ENCODE measurements around the gene NPIPB2. TPM values are rescaled to one million over a fixed set of nuclear protein-coding genes. Genes with fewer than 3 reads are reported as not detected.
"Not testable (repeated sequence)": the region's sequence is repeated elsewhere in the genome, so short reads cannot be mapped to it uniquely, and the experiment has no call there.

Gene NPIPB2
- total RNA-seq, 4 donors from 2014 or later = 1.3 to 7.4 (median 3.2) TPM

DNA sequence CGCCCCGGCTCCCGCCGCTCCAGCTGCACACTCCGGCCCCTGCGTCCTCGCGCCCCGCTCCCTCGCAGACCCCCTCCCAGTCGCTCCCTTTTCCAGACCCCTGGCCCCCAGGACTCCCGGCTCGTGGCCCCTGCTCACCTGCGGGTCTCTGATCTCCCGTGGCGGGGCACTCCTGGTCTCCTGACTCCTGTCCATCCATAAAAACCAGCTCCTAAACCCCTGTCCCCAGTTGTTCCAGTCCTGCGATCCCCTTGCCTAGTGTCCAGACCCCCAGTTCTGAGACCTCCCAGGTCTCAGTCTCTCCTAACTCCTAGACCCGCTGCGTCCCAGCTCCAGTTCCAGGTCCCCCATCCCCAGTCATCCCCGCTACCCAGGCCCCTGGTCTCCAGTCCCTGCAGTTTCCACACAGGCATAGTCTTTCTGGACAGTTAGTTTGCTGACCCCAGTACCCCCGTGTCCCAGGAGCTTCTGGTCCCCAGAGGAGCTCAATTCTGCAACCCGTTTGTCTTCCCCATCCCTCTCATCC, 35.1 kb upstream of the NPIPB2 start:
- TF ChIP-seq, protein P1, sequence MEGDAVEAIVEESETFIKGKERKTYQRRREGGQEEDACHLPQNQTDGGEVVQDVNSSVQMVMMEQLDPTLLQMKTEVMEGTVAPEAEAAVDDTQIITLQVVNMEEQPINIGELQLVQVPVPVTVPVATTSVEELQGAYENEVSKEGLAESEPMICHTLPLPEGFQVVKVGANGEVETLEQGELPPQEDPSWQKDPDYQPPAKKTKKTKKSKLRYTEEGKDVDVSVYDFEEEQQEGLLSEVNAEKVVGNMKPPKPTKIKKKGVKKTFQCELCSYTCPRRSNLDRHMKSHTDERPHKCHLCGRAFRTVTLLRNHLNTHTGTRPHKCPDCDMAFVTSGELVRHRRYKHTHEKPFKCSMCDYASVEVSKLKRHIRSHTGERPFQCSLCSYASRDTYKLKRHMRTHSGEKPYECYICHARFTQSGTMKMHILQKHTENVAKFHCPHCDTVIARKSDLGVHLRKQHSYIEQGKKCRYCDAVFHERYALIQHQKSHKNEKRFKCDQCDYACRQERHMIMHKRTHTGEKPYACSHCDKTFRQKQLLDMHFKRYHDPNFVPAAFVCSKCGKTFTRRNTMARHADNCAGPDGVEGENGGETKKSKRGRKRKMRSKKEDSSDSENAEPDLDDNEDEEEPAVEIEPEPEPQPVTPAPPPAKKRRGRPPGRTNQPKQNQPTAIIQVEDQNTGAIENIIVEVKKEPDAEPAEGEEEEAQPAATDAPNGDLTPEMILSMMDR (IDR thresholded peaks at IDR 0.05) = no peak
- TF ChIP-seq POLR2A (IDR thresholded peaks at IDR 0.05) = no peak
- H3K4me1 ChIP-seq = peaks cover 12 to 52% (median 15%) of the 10 kb centered on the region in 3 donors
- H3K4me3 ChIP-seq = peak overlapping the region; percentile 85 to 93 (median 89)
- H3K9me3 ChIP-seq = no peaks in the 10 kb centered on the region
- 0 to 2% methylated on average over 10 to 11 of the region's 22 CpGs for WGBS, 2 donors
- peak overlapping the region; percentile 89 to 94 (median 93) for H3K27ac ChIP-seq
- no peak for DNase-seq
- H3K27me3 ChIP-seq = no peaks in the 10 kb centered on the region
- intact Hi-C loops (cut with DNase I) = no loop called here
- H3K36me3 ChIP-seq = no peaks in the 10 kb centered on the region

DNA sequence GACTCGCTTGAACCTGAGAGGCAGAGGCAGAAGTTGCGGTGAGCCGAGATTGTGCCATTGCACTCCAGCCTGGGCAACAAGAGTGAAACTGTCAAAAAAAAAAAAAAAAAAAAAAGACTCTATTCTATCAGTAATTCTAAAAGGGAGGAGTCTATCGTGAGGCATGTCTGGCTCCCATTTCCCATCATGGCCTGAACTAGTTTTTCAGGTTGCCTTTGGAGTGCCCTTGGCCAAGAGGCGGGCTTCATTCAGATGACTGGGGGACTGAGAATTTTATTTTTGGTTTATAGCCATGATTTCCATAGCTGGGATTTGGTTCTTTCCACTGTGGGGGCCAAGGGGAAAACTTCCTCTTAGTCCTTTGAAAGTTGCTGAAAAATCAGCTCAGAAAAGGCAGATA, 31.2 kb upstream of the NPIPB2 start:
- Histone ChIP-seq H3K4me3 (no peak overlapping the region), H3K9me3 (no peaks in the 10 kb centered on the region), H3K27me3 (no peaks in the 10 kb centered on the region), H3K36me3 (no peaks in the 10 kb centered on the region), H3K27ac (peak overlapping the region in 3 of 4 donors; percentile 44 to 75 (median 74)), H3K4me1 (peaks cover 10 to 43% (median 15%) of the 10 kb centered on the region in 3 donors)
- 49 to 60% methylated on average over 4 to 5 of the region's 5 CpGs for WGBS, 2 donors
- TF ChIP-seq, protein P1 (IDR thresholded peaks at IDR 0.05) = no peak
- TF ChIP-seq POLR2A (IDR thresholded peaks at IDR 0.05) = no peak
- DNase-seq = no peak
- intact Hi-C loops (cut with DNase I) = no loop called here

DNA sequence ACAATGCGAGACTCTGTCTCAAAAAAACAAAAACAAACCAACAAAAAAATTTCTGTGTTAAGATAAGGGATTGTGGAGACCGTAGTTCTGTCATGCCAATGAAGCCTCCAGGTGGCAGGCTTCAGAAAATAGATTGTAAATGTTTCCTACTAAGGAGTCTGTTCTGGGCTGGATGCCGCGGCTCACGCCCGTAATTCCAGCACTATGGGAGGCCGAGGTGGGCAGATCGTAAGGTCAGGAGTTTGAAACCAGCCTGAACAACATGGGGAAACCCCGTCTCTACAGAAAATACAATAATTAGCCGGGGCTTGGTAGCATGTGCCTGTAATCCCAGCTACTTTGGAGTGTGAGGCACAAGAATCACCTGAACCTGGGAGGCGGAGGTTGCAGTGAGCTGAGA, 30.3 kb upstream of the NPIPB2 start:
- H3K36me3 ChIP-seq = no peaks in the 10 kb centered on the region
- peaks cover under 1 to 33% (median 8%) of the 10 kb centered on the region in 3 donors for H3K4me1 ChIP-seq
- WGBS, 2 donors = 53 to 79% methylated on average over 9 to 11 of the region's 11 CpGs
- H3K9me3 ChIP-seq = no peaks in the 10 kb centered on the region
- TF ChIP-seq, protein P1 (IDR thresholded peaks at IDR 0.05) = peak in 3 of 6 experiments; percentile 8 to 44 (median 34)
- TF ChIP-seq POLR2A (IDR thresholded peaks at IDR 0.05) = no peak
- H3K27me3 ChIP-seq = no peaks in the 10 kb centered on the region
- no peak for DNase-seq
- H3K4me3 ChIP-seq = no peak overlapping the region
- intact Hi-C loops (cut with DNase I) = no loop called here
- H3K27ac ChIP-seq = peak overlapping the region in 2 of 4 donors; percentile 44 to 75

DNA sequence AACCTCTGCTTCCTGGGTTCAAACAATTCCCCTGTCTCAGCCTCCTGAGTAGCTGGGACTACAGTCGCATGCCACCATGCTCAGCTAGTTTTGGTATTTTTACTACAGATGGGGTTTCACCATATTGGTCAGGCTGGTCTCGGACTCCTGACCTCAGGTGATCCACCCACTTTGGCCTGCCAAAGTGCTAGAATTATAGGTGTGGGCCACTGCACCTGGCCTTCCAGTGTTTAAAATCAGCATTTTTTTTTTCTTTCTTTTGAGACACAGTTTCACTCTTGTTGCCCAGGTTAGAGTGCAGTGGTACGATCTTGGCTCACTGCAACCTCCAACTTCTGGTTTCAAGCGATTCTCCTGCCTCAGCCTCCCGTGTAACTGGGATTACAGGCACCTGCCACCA, 28.4 kb upstream of the NPIPB2 start:
- intact Hi-C loops (cut with DNase I); H3K9me3 ChIP-seq; H3K27me3 ChIP-seq; DNase-seq; H3K27ac ChIP-seq; H3K4me3 ChIP-seq; H3K36me3 ChIP-seq: not testable (repeated sequence)
- peaks cover 0 to 20% (median under 1%) of the 10 kb centered on the region in 3 donors for H3K4me1 ChIP-seq
- WGBS, 2 donors = 79 to 98% methylated on average over 5 of the region's 5 CpGs

DNA sequence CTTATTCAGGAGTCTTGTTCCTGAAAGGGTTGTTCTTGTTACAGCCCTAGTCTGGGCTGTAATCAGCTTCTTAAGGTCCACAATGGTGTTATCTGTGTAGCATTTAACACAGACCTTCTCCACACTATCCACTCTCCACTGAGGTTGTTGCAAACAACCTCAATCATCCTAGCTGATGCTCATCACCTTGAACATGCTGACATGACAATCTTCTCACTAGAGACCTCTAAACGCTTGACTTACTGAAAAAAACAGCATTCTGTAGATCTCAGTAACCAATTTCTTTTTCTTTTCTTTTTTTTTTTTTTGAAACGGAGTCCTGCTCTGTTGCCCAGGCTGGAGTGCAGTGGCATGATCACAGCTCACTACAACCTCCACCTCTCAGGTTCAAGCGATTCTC, 26.7 kb upstream of the NPIPB2 start:
- Histone ChIP-seq H3K4me3 (no peak overlapping the region), H3K27ac (no peak overlapping the region), H3K27me3 (no peaks in the 10 kb centered on the region), H3K9me3 (no peaks in the 10 kb centered on the region), H3K36me3 (no peaks in the 10 kb centered on the region), H3K4me1 (peaks cover 0 to 25% (median 0%) of the 10 kb centered on the region in 3 donors)
- DNase-seq = no peak
- WGBS, 2 donors = 72 to 97% methylated on average over 3 of the region's 3 CpGs
- intact Hi-C loops (cut with DNase I) = no loop called here
- TF ChIP-seq, protein P1 (IDR thresholded peaks at IDR 0.05) = no peak
- no peak for TF ChIP-seq POLR2A (IDR thresholded peaks at IDR 0.05)
